Measurements from ENCODE around the gene AMH. TPM values are rescaled to one million over a fixed set of nuclear protein-coding genes. Genes with fewer than 3 reads are reported as not detected.

The AMH gene
- total RNA-seq, 1 donor from 2014 or later: 0.26 TPM

DNA sequence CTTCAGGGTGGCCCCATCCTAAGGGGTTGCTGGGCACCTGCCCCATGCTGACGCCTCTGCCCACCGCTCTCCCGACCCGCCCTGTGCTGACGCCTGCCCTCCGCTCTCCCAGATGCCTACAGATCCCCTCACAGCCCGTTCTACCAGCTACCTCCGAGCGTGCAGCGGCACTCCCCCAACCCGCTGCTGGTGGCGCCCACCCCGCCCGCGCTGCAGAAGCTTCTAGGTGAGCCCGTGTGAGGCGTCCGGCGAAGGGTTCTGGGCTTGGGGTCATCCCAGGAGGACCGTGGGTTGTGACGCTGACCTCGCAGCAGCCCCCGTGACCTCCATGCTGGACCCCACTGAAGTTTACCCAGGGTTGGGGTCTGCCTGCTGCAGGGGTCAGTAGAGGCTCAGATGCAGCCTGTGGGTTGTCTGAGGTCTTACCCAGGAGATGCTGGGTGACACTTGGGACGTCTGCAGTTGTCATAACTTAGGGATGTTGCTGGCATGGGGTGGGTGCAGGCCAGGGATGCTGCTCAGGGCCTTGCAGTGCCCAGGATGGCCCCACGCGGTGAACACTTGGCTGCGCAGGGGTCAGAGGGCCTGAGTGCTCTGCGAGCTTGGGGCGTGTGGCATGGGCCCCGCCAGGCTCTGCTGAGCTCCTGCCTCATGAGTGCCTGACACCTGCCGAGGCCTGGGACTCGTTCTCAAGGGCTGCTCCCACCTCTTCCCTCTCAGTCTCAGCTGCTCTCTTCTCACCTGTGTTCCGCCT is 38.0 kb upstream of the AMH start:
- DNase-seq (ENCODE audit: low read depth): no peak
- H3K27me3 ChIP-seq (ENCODE audit: control insufficient read depth, insufficient read depth, low read length): no peaks in the 10 kb centered on the region
- FAIRE-seq: no peak
- peaks cover 38% of the 10 kb centered on the region for H3K36me3 ChIP-seq (ENCODE audit: control insufficient read depth, insufficient read depth, low read length)
- TF ChIP-seq CTCF (IDR thresholded peaks at IDR 0.05; ENCODE audit: insufficient read depth, low read length, severe bottlenecking): no peak
- no peak overlapping the region for H3K4me3 ChIP-seq (ENCODE audit: low read depth, low read length)

DNA sequence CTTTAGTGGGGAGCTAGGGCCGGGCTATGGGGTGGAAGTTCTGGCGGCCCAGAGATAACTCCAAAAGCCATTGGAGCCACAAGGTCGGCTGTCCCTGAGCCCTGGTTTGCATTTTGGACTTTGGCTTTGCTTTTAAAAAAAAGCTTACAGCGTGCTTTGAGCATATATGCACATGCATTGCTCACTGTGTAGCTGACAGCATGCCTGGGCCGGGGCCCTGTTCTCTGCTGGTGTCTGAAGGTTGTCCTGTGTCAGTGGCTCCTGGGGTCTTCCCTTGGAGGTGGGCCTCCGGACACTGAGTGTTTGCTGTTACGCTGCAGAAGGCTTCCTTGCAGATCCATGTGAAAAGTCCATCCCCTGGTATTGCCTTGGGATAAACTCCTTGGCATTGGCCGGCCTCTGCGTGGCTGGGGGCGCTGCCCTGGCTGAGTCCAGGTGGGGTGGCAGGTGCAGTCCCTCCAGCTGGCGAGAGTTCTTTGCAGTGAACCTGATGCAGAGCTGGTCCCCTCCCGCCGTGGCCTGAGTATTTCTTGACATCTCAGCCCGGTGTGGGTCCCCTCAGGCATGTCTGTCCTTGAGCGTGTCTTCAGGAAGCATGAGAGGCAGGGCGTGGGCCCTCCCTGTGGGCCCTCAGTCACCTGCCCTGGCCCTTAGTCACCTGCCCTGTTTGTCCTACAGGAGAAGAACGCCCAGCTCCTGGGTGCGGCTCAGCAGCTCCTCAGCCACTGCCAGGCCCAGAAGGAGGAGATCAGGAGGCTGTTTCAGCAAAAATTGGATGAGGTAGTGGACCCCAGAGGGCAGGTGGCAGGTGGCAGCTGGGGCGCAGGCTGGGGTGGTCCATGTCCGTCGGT is 36.0 kb upstream of the AMH start:
- DNase-seq (ENCODE audit: low read depth): no peak
- peaks cover 45% of the 10 kb centered on the region for H3K36me3 ChIP-seq (ENCODE audit: control insufficient read depth, insufficient read depth, low read length)
- no peak overlapping the region for H3K4me3 ChIP-seq (ENCODE audit: low read depth, low read length)
- FAIRE-seq: no peak
- H3K27me3 ChIP-seq (ENCODE audit: control insufficient read depth, insufficient read depth, low read length): no peaks in the 10 kb centered on the region
- no peak for TF ChIP-seq CTCF (IDR thresholded peaks at IDR 0.05; ENCODE audit: insufficient read depth, low read length, severe bottlenecking)

DNA sequence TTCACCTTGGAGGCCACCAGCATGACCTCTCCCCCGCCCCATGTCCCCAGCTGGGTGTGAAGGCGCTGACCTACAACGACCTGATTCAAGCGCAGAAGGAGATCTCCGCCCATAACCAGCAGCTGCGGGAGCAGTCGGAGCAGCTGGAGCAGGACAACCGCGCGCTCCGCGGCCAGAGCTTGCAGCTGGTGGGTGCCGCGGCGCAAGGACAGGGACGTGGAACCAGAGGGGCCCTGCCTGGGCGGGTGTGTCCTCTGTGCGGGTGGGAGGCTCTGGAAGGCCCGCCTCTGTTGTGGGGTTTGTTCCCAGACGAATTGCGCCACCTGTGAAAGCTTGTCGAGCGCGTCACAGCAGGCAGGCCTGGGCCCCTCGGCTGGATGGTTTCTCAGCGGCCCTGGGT is 35.3 kb upstream of the AMH start:
- FAIRE-seq (no peak), DNase-seq (ENCODE audit: low read depth) (no peak)
- peaks cover 44% of the 10 kb centered on the region for H3K36me3 ChIP-seq (ENCODE audit: control insufficient read depth, insufficient read depth, low read length)
- TF ChIP-seq CTCF (IDR thresholded peaks at IDR 0.05; ENCODE audit: insufficient read depth, low read length, severe bottlenecking): no peak
- H3K27me3 ChIP-seq (ENCODE audit: control insufficient read depth, insufficient read depth, low read length): no peaks in the 10 kb centered on the region
- no peak overlapping the region for H3K4me3 ChIP-seq (ENCODE audit: low read depth, low read length)

- DNase-seq (ENCODE audit: low read depth): no peak
- peaks cover 42% of the 10 kb centered on the region for H3K36me3 ChIP-seq (ENCODE audit: control insufficient read depth, insufficient read depth, low read length)
- no peak for FAIRE-seq
- H3K27me3 ChIP-seq (ENCODE audit: control insufficient read depth, insufficient read depth, low read length): no peaks in the 10 kb centered on the region
- no peak overlapping the region for H3K4me3 ChIP-seq (ENCODE audit: low read depth, low read length)
- TF ChIP-seq CTCF (IDR thresholded peaks at IDR 0.05; ENCODE audit: insufficient read depth, low read length, severe bottlenecking): no peak
Measured at GRCh38 chr19:2214251-2214650, 34.9 kb upstream of the AMH start.

- FAIRE-seq (no peak), DNase-seq (ENCODE audit: low read depth) (no peak)
- peaks cover 46% of the 10 kb centered on the region for H3K36me3 ChIP-seq (ENCODE audit: control insufficient read depth, insufficient read depth, low read length)
- TF ChIP-seq CTCF (IDR thresholded peaks at IDR 0.05; ENCODE audit: insufficient read depth, low read length, severe bottlenecking): no peak
- no peak overlapping the region for H3K4me3 ChIP-seq (ENCODE audit: low read depth, low read length)
- no peaks in the 10 kb centered on the region for H3K27me3 ChIP-seq (ENCODE audit: control insufficient read depth, insufficient read depth, low read length)
Measured at GRCh38 chr19:2215281-2215751, 33.8 kb upstream of the AMH start.

All from bronchial epithelial cell (primary cell).